ENCODE measurements around the gene TMEM53.

- TF ChIP-seq, protein P1, sequence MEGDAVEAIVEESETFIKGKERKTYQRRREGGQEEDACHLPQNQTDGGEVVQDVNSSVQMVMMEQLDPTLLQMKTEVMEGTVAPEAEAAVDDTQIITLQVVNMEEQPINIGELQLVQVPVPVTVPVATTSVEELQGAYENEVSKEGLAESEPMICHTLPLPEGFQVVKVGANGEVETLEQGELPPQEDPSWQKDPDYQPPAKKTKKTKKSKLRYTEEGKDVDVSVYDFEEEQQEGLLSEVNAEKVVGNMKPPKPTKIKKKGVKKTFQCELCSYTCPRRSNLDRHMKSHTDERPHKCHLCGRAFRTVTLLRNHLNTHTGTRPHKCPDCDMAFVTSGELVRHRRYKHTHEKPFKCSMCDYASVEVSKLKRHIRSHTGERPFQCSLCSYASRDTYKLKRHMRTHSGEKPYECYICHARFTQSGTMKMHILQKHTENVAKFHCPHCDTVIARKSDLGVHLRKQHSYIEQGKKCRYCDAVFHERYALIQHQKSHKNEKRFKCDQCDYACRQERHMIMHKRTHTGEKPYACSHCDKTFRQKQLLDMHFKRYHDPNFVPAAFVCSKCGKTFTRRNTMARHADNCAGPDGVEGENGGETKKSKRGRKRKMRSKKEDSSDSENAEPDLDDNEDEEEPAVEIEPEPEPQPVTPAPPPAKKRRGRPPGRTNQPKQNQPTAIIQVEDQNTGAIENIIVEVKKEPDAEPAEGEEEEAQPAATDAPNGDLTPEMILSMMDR (IDR thresholded peaks at IDR 0.05), result no peak
- no peak for TF ChIP-seq POLR2A (IDR thresholded peaks at IDR 0.05)
These were observed 45.1 kb downstream of the TMEM53 start for GRCh38 chr1:44628962-44629756.
